GM12874 (cell line): ENCODE data around the gene TMEM161B.

ENCODE experiments used
- TF ChIP-seq, protein P1 (sequence below): IDR thresholded peaks from 2 replicates; pipeline ENCODE4 v1.5.1; 2011; ENCODE audit warnings: low read depth, mild to moderate bottlenecking, control low read depth, low read length, moderate library complexity; ENCODE audit not compliant: insufficient read depth

The TMEM161B gene

DNA sequence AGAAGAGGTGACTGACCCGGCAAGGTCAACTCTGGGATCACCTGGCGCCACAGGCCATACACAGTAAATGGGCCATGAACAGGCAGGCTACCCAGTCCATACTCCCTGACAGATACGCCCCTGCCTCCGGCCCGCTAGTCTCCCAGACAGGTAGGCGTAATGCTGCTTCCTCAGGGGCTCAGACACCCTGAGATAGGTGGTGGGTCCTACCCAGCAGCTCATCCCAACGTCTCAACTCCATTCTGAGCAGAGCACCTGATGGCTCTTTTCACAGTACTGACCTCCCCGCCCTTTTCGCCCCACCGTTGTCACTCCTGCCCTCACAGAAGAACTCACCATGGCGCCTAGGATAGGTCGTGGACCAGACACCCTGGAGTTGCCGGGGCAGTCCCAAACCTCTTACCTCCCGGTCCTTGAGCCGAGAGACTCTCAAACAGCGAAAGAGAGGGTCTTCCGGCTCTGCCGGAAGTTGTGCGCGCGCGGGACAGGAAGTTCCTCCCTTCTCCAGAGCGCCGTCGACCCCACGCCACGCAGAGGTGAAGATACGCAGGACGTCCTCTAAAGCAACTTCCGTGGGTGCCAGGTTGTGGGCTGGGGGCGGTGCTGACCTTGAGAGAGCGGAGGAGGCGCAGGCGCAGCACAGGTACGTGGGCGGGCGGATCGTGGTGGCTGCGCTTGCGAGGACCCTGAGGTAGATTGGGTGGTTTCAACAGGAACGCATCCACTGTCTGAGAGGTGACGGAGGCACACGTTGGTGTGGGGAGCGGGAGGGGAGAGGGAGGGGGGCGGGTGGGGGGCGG lies at the start of gene TMEM161B:
Gene TMEM161B, minus strand, starts transcription at position 461 of the 800 bp plus-strand sequence. Its CDS starts 122 bp downstream, at position 339.
- TF ChIP-seq, protein P1, sequence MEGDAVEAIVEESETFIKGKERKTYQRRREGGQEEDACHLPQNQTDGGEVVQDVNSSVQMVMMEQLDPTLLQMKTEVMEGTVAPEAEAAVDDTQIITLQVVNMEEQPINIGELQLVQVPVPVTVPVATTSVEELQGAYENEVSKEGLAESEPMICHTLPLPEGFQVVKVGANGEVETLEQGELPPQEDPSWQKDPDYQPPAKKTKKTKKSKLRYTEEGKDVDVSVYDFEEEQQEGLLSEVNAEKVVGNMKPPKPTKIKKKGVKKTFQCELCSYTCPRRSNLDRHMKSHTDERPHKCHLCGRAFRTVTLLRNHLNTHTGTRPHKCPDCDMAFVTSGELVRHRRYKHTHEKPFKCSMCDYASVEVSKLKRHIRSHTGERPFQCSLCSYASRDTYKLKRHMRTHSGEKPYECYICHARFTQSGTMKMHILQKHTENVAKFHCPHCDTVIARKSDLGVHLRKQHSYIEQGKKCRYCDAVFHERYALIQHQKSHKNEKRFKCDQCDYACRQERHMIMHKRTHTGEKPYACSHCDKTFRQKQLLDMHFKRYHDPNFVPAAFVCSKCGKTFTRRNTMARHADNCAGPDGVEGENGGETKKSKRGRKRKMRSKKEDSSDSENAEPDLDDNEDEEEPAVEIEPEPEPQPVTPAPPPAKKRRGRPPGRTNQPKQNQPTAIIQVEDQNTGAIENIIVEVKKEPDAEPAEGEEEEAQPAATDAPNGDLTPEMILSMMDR = no peak

DNA sequence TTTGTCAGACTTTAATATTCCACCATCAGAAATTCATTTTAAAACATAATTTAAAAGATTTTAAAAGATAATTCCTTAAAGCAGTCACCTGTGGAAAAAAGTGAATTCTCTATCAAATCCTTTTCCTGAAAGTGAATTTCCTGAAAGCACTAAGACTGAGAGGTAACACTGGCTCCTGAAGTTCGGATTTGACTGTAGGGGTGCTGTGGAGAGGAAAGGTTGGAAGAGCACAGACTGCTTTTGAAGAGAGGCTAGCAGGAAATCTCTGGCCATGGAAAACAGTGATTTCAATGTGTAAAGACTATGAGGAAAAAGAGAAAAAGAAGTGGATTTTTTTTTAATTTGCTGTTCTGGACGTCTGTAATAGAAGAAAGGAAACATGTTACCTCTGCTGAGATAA lies 35.7 kb upstream of the TMEM161B start:
- TF ChIP-seq, protein P1 = no peak

DNA sequence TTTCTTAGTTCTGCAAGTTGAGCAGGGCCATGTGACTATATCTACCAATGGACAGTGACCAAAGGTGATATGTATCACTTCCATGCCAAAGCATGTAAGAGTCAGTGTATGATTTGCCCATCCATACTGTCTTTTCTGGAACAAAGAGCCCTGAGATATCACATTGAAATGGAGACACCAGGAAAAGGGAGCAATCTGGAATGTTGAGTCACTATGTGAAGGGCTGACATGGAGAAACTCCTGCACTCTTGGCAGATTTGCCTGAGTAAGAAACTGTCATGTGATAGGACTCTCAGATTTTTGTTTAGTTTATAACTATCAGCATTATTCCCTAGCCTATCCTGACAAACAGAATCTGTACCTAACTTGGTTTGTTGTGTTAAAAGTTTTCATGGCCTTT lies 29.8 kb upstream of the TMEM161B start:
- TF ChIP-seq, protein P1 = no peak

DNA sequence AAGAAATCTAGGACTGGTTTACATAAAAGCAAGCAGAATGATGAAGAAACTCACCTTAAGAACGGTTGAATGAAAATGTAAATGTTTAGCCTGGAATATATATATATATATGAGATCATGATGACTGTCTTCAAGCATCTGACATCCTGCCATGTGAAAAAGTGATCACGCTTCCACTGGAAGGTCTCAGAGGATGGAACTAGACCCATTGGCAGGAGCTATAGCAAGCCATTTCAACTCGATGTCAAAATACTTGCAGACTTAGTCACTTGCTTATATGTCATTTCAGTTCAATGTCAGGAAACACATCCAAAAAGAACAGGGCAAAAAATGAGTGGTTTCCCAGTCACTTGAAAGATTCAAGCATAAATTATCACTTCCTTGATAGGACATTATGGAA lies 22.2 kb upstream of the TMEM161B start:
- TF ChIP-seq, protein P1 = no peak

DNA sequence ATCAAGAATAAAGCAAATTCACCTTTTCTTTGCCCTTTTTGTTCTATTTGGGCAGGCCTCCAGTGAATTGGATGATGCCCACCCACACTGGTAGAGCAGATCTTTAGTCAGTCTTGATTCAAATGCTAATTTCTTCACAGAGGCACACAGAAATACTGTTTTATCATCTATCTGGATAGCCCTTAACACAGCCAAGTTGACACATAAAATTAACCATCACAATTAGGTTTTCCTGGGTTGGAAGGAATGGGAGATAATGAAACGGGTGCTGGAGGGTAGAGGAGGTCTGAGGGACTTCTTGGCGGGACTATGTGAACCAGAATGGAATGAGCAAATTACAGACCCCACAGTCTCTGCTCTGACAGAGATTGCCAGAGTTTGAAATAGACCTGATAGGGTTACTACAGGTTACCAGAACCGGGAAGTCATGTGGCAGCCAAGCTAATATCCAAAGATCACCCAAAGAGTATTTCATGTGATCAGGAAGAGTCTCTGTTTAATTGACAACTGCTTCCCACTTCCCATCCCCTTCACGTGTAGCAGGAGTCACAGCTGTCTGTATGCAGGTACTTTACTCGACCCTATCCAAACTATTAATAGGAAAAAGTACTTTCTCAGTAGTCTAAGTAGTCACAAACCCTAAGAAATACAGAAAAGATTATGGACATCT lies 20.0 kb upstream of the TMEM161B start:
- TF ChIP-seq, protein P1 = no peak

DNA sequence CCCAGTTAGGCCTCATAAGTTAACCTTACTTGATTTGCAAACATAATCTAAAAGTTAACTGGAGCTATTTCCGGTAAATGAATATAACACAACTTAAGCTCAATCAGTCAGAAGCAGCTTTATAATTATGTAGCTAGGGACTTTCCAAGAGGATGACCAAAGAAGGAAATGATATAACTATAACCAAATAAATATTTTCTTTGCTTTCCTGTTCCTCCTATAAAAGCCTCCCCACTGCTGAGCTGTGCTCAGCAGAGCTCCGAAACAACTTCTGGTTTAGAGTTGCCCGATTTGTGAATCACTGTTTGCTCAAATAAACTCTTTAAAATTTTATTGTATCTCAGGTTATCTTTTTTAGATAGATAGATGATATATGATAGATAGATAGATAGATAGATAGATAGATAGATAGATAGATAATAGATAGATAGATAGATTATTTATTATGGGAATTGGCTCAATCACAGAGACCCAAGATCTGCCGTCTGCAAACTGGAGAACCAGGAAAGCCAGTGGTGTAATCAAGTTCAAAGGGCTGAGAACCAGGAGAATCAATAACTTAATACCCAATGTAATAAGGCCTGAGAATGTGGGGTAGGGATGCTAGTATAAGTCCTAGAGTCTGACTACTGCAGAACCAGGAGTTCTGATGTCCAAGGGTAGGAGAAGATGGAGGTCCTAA lies 19.3 kb upstream of the TMEM161B start:
- TF ChIP-seq, protein P1 = no peak

DNA sequence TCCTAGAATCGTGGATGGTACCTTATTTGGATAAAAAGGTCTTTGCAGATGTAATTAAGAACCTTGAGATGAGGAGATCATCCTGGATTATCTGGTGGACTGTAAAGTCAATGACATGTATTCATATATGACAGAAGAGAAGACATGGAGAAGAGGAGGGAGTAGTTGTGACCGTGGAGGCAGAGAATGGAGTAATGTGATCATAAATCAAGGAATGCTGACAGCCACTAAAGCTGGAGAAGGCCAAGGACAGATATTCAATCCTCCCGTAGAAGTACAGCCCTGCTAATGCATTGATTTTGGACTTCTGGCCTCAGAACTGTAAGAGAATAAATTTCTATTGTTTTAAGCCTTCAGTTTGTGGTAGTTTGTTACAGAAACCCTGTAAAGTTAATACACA lies 18.7 kb upstream of the TMEM161B start:
- TF ChIP-seq, protein P1 = no peak
